HEK293 (cell line): ENCODE results near the gene NAP1L4.

Source experiments
- OSR2 ChIP-seq: fragments of 450-650 bp; formaldehyde crosslinking; IDR thresholded peaks from 2 replicates; pipeline ENCODE4 v1.5.1; 2016; ENCODE audit warnings: missing biosample characterization, missing genetic modification characterization
- TF ChIP-seq, protein P1 (sequence below): fragments of 450-650 bp; formaldehyde crosslinking; IDR thresholded peaks from 2 replicates; pipeline ENCODE4 v1.5.1; 2016; ENCODE audit warnings: missing biosample characterization, missing genetic modification characterization
- TF ChIP-seq, protein P2 (sequence below): fragments of 450-650 bp; formaldehyde crosslinking; IDR thresholded peaks from 2 replicates; pipeline ENCODE4 v1.5.1; 2016; ENCODE audit warnings: missing biosample characterization, missing genetic modification characterization

- TF ChIP-seq, protein P1, sequence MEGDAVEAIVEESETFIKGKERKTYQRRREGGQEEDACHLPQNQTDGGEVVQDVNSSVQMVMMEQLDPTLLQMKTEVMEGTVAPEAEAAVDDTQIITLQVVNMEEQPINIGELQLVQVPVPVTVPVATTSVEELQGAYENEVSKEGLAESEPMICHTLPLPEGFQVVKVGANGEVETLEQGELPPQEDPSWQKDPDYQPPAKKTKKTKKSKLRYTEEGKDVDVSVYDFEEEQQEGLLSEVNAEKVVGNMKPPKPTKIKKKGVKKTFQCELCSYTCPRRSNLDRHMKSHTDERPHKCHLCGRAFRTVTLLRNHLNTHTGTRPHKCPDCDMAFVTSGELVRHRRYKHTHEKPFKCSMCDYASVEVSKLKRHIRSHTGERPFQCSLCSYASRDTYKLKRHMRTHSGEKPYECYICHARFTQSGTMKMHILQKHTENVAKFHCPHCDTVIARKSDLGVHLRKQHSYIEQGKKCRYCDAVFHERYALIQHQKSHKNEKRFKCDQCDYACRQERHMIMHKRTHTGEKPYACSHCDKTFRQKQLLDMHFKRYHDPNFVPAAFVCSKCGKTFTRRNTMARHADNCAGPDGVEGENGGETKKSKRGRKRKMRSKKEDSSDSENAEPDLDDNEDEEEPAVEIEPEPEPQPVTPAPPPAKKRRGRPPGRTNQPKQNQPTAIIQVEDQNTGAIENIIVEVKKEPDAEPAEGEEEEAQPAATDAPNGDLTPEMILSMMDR (tag by site-specific recombination) = no peak
- TF ChIP-seq, protein P2, sequence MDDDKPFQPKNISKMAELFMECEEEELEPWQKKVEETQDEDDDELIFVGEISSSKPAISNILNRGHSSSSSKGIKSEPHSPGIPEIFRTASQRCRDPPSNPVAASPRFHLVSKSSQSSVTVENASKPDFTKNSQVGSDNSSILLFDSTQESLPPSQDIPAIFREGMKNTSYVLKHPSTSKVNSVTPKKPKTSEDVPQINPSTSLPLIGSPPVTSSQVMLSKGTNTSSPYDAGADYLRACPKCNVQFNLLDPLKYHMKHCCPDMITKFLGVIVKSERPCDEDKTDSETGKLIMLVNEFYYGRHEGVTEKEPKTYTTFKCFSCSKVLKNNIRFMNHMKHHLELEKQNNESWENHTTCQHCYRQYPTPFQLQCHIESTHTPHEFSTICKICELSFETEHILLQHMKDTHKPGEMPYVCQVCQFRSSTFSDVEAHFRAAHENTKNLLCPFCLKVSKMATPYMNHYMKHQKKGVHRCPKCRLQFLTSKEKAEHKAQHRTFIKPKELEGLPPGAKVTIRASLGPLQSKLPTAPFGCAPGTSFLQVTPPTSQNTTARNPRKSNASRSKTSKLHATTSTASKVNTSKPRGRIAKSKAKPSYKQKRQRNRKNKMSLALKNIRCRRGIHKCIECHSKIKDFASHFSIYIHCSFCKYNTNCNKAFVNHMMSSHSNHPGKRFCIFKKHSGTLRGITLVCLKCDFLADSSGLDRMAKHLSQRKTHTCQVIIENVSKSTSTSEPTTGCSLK = no peak
- no peak for TF ChIP-seq OSR2 (tag by site-specific recombination)
Measured at GRCh38 chr11:2919837-2920236, 72.3 kb downstream of the NAP1L4 start.
